Upper lobe of left lung (tissue), 4 donors: ENCODE data around the gene BANF1.

Experiments
- EP300 ChIP-seq, 4 donors: sonication (generic); formaldehyde crosslinking; IDR thresholded peaks; one replicate each; pipeline ENCODE4 v1.5.1; 2017; ENCODE audit warnings: antibody characterized with exemption in 4 of 4, control low read depth in 2 of 4
- POLR2A ChIP-seq, 4 donors: fragments of 450-650 bp; IDR thresholded peaks; one replicate each; pipeline ENCODE4 v1.5.1; 2016 to 2017; ENCODE audit warnings: antibody characterized with exemption in 4 of 4, mild to moderate bottlenecking in 2 of 4
- POLR2AphosphoS5 ChIP-seq, 2 donors: sonication (generic); formaldehyde crosslinking; IDR thresholded peaks; one replicate each; pipeline ENCODE4 v1.5.1; 2017; ENCODE audit warnings: antibody characterized with exemption in 2 of 2
- TF ChIP-seq, protein P1 (sequence below), 6 experiments: fragments of 450-650 bp in 4 of 6; fragments of 200-600 bp in 2 of 6; sonication (generic) in 2 of 6; IDR thresholded peaks; one replicate each; pipeline ENCODE4 v1.5.1; 2016 to 2019; ENCODE audit warnings: antibody characterized with exemption in 6 of 6

DNA sequence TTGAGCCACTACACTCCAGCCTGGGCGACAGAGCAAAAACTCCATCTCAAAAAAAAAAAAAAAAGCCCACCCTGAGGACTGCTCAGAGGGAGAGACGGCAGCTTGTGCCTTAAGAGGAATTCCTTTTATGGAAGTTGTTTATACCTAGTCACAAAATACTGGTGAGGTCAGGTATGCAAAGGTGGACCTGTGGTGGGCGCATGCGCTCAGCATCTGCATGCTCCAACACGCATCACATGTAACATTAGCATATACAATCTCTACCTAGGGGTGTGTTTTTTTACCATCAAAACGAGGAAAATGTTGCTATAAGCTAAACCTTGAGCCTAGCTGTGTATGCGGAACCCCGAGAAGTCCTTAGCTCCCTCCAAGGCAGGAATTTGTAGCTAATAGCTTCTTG, 47.5 kb upstream of the BANF1 start:
- TF ChIP-seq, protein P1, sequence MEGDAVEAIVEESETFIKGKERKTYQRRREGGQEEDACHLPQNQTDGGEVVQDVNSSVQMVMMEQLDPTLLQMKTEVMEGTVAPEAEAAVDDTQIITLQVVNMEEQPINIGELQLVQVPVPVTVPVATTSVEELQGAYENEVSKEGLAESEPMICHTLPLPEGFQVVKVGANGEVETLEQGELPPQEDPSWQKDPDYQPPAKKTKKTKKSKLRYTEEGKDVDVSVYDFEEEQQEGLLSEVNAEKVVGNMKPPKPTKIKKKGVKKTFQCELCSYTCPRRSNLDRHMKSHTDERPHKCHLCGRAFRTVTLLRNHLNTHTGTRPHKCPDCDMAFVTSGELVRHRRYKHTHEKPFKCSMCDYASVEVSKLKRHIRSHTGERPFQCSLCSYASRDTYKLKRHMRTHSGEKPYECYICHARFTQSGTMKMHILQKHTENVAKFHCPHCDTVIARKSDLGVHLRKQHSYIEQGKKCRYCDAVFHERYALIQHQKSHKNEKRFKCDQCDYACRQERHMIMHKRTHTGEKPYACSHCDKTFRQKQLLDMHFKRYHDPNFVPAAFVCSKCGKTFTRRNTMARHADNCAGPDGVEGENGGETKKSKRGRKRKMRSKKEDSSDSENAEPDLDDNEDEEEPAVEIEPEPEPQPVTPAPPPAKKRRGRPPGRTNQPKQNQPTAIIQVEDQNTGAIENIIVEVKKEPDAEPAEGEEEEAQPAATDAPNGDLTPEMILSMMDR (IDR thresholded peaks at IDR 0.05) = no peak
- TF ChIP-seq EP300 (IDR thresholded peaks at IDR 0.05) (no peak), POLR2A (IDR thresholded peaks at IDR 0.05) (no peak), POLR2AphosphoS5 (IDR thresholded peaks at IDR 0.05) (no peak)
